Measurements from ENCODE around the gene MGAT5B.

MGAT5B gene

GRCh38 chr17:76927982-76928381, 59.8 kb downstream of the MGAT5B start:
- DNase-seq (ENCODE audit: low spot score) = no peak

DNA sequence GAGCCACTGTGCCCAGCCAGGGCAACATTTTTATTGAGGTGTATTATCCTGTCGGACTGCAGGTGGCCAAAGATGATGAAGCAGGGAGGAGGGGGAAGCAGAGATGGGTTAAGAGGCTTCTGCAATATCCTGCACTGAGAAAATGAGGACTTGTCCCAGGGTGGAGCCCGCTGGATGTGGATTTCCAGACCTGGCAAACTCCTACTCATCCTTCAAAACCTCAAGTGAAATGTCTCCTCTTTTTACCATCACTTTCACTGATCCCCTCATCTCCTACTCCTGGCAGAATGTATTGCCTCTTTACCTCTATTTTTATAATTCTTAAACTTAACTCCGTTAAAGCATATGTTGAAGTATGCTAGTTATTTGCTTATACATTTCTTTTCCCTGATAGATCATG, 60.9 kb downstream of the MGAT5B start:
- DNase-seq (ENCODE audit: low spot score) = no peak

GRCh38 chr17:76929601-76930000, 61.4 kb downstream of the MGAT5B start:
- DNase-seq (ENCODE audit: low spot score) = no peak

DNA sequence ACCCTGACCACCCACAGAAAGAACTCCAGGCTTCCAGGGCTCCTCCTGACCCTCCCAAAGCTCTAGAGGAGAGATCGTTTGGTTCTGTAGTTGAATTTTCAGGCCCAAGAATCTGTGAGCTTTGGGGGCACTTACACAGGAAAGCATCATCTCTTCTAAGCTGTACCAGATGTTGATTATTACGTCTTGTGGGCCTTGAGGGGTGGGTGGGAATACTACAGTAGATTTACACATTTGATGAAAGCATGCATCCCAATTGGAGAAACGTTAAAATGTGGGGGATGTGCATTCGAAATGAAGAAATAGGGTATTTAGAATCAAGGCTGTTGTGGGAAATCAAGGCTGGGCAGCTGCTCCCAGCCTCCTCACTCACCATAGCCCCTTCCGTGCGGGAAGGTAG, 61.9 kb downstream of the MGAT5B start:
- no peak for DNase-seq (ENCODE audit: low spot score)

- DNase-seq (ENCODE audit: low spot score) = no peak
Measured at GRCh38 chr17:76932402-76933333, 64.5 kb downstream of the MGAT5B start.

GRCh38 chr17:76934561-76935320, 66.5 kb downstream of the MGAT5B start:
- DNase-seq (ENCODE audit: low spot score) = no peak

DNA sequence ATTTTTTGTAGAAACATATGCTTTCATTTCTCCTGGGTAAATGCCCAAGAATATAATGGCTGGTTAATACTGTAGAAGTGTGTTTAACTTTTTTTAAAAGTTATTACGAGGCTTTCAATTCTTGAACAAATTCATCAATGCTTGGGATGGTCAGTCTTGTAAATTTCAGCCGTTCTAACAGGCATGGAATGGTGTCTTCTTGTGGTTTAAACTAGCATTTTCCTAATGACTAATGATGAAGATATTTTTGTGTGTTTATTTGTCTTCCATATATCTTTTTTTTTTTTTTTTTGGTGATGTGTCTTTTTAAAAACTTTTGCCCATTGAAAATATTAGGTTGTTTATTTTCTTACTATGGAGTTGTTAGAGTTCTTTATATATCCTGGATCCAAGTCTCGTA, 67.1 kb downstream of the MGAT5B start:
- DNase-seq (ENCODE audit: low spot score) = no peak

GRCh38 chr17:76937238-76937637, 69.0 kb downstream of the MGAT5B start:
- DNase-seq (ENCODE audit: low spot score) = no peak

- DNase-seq (ENCODE audit: low spot score) = no peak
Measured at GRCh38 chr17:76938009-76938408, 69.8 kb downstream of the MGAT5B start.

- DNase-seq (ENCODE audit: low spot score) = no peak
Measured at GRCh38 chr17:76940295-76940694, 72.1 kb downstream of the MGAT5B start.

DNA sequence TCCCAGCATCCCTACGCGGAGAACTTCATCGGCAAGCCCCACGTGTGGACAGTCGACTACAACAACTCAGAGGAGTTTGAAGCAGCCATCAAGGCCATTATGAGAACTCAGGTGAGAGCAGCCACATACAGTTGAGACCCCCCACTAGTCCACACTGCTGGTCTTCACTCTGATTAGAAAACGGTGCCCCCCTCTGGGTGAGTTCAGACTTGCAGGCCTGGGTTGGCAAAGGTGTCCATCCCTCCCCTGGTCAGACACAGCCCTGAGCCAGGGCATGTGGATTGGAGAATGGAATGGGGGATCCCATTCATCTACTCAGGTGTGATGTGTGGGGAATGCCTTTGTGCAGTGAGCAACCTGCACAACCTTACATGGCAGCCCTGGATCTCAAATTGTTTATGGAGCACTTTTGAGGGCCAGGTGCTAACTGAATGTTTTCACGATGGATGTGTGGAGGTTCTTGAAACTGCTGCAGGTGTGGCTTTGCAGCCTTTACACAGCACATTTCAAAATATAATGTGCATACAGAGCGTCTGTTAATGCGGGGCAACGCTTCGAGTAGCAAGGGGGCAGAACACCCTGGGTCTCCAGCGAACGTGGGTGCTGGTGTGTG, 72.6 kb downstream of the MGAT5B start:
- DNase-seq (ENCODE audit: low spot score) = no peak

DNA sequence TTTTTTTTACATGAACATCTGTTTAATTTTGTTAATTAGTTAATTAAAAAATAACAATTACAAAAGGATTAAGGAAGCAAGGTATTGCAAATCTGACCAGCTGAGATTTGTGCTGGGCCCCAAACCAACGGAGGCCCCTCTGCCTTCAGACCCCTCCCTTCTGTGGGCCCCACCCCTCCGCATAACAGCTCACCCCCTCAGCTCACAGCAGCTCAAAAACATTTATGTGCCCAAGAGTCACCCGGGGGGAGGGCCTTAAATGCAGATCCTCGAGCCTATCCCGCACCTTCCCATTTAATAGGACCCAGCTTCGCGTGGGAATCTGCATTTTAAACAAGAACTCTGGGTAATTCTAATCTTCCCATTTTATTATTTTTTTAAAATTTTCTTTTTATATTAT, 75.0 kb downstream of the MGAT5B start:
- DNase-seq (ENCODE audit: low spot score) = no peak

DNA sequence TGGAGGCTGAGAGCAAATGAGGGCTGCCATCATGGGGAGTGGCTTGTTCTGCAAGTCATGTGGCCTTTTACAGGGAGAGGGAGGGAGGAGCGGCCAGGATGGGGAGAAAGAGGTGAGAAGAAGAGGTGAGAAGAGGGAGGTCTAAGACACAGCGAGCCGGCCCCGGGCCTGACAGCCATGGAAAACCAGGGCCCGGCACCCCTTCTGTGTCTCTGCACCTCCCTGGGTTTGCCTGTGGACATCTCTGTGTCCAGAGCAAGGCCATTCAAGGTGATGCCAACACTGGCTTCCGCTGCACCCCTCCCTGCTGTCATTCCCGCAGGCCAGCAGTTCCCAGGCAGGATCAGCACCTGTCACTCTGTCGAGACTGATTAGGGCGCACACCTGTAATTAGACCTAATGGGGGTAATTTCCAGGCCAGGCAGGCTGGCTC, 75.6 kb downstream of the MGAT5B start:
- DNase-seq (ENCODE audit: low spot score) = no peak

GRCh38 chr17:76944477-76944876, 76.3 kb downstream of the MGAT5B start:
- DNase-seq (ENCODE audit: low spot score) = no peak

DNA sequence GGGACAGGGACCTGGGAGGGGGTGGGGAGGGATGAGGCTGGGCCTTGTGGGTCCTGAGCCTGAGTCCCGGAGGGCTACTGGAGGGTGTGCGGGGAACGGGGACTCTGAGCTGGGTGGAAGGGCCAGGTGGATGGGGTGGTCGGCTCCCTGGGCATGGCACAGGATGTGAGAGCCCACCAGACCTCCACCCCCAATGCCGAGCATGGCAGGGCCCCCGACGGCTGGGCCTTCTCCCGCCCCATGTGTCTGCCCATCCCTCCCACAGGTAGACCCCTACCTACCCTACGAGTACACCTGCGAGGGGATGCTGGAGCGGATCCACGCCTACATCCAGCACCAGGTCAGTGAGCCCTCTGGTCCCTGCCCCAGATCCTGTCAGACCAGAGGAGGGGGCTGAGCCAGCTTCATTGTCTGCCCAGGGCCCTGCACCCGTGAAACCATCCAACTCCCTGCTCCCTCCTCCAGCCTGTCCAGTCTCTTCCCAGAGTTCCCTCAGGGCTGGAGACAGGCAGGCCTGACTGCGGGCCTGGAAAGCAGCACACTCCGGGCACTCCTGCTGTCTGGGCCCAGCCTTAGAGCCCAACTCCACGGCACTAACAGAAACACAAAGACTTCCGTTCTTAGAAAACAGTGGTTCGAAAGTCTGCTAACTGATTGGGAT, 78.0 kb downstream of the MGAT5B start:
- no peak for DNase-seq (ENCODE audit: low spot score)

- DNase-seq (ENCODE audit: low spot score) = no peak
Measured at GRCh38 chr17:76946772-76947135, 78.5 kb downstream of the MGAT5B start.

- no peak for DNase-seq (ENCODE audit: low spot score)
Measured at GRCh38 chr17:76947309-76947708, 79.1 kb downstream of the MGAT5B start.

DNA sequence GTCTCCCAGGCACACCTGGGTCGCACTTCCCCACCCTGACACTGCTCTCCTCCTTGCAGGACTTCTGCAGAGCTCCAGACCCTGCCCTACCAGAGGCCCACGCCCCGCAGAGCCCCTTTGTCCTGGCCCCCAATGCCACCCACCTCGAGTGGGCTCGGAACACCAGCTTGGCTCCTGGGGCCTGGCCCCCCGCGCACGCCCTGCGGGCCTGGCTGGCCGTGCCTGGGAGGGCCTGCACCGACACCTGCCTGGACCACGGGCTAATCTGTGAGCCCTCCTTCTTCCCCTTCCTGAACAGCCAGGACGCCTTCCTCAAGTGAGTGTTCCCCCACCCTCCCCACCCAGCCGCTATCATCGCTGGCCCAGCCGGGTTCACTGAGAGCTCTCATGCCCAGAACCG, 79.6 kb downstream of the MGAT5B start:
- no peak for DNase-seq (ENCODE audit: low spot score)

GRCh38 chr17:76948301-76948700, 80.1 kb downstream of the MGAT5B start:
- no peak for DNase-seq (ENCODE audit: low spot score)

DNA sequence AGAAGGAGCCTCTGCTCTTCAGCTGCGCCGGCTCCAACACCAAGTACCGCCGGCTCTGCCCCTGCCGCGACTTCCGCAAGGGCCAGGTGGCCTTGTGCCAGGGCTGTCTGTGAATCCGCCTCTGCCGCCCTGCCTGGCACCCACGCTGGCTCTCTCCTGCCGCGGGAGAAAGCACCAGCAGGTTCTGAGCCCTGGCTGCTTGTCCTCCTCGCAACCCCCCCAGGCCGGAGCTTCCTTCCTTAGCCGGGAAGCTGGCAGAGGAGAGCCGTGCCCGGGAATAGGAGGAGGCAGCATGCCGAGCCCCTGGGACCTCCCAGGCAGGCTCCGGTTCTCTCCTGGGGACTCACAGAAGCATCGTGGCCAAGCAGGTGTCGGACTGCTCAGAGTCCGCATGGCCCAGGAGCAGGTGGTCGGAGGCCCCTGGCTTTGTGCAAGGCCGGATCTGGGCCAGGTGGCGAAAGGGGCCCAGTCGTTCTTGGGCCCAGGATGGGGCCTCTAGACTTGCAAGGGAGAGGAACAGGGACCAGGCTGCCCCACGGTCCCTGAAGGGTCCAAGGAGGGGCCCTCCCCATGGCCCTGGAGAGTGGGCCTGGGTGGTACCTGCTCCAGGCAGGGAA, 80.6 kb downstream of the MGAT5B start:
- DNase-seq (ENCODE audit: low spot score) = no peak

GRCh38 chr17:76949913-76950695, 81.9 kb downstream of the MGAT5B start:
- no peak for DNase-seq (ENCODE audit: low spot score)
